GM21526 (cell line): Measurements from ENCODE around the gene NARS2.
A peak's percentile ranks its signal among the peaks of the same experiment; 100 is the strongest.
"Not testable (repeated sequence)": the region's sequence is repeated elsewhere in the genome, so short reads cannot be mapped to it uniquely, and the experiment has no call there.

Source experiments
- ATAC-seq: cut with Tn5 transposase; IDR thresholded peaks from one replicate; pipeline ENCODE4 v1.9.1; 2021; ENCODE audit warnings: moderate library complexity; ENCODE audit not compliant: unreplicated experiment, low FRiP score

The NARS2 gene

DNA sequence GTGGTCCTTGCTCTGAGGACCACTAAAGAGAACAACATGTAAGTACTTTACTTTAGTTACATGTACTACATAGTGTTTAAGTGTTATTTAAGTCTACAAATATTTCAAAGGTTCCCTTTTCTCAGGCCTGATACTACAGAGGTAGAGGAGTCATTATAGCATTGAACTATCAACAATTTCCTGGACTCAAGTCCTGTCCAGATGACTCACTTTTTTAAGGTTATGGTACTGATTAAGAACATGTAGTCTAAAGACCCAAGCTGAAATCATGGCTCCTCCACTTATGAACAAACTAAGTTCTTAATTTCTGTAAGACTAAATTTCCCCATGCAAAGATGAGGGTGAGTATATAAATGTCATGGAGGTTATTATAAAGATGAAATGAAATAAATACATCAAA is 74.7 kb downstream of the NARS2 start:
- ATAC-seq = no peak

DNA sequence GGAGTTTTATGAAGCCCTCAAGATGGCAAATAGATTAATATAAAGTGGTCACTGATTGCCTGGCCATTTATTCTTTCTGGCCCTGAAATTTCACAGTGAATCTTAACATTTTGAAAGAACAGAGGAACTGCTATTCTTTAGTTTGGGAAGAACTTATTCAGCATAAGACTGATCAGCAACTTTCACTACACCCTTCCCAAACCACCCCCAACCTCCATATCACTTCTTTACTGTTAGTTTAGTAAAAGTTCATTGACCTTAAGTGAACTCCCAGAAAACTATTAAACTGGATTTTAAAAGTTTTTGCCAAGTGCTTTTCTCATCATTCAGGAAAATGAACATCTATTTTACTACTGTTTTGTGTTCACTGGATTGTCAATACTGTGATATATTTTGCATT is 77.4 kb downstream of the NARS2 start:
- no peak for ATAC-seq

DNA sequence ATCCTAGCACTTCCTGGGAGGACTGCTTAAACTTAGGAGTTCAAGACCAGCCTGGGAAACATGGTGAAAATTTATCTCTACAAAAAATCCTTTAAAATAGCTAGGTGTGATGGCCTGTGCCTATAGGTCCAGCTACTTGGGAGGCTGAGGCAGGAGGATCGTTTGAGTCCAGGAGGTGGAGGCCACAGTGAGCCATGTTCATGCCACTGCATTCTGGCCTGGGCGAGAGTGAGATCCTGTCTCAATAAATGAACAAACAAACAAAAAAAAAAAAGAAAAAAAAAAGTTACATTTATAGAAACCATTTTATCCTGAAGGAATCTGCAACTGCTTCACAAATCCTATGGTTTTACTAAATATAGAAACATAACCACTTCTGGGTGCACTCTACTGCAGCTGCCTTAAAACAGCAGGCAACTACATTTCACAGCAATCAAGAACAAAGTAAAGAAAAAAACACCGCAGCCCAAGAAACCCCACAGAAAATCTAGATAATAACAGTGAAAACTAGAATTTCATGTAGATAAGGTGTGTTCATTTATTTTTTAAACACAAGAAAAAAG is 81.2 kb downstream of the NARS2 start:
- ATAC-seq = no peak

DNA sequence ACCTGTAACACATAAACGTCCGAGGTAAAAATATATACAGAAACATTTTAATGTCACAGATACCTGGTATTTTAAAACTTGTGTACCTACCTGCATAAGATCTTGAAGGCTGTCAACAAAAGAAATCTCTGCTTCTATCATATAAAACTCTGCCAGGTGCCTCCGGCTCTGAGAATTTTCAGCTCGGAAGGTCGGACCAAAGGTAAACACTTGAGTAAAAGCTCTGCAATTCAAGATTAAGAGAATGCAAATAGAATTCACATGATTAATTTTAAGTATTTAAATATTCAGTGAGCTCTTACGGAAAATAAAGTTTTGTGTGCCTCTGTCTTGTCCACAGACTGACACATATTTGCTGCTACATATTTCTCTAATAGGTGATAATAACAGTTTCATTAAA is 81.7 kb downstream of the NARS2 start:
- ATAC-seq = no peak

DNA sequence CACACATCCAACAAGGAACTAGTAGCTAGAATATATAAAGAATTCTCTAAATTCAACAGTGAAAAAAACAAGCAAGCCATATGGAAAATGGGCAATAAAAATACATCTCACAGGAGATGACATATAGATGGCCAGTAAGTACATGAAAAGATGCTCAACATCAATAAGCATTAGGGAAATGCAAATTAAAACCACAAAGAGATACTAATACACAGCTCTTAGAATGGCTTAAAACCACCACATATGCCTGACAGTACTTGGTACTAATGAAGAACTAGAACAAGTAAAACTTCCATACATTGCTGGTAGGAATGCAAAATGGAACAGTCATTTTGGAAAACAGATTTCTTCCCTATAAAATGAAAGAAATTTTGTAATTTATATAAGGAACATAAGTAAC is 85.5 kb downstream of the NARS2 start:
- no peak for ATAC-seq

DNA sequence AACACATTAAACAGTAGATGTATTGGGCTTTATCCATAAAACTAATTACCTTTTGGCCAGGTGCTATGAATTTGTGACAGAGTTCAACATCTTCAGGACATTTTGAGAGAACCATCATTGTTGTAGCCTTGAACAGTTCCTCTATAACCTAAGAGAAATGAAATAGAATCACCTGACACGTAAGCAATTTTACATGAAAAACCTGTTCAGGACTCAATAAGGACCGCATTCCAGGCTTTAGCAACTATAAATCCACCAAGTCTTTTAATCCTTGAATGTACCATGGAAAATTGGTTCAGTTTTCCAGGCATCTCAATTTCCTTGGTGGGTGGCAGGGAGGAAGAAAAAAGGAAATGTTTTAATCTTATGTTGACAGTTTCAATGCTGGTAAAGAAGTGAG is 96.1 kb downstream of the NARS2 start:
- ATAC-seq = no peak

DNA sequence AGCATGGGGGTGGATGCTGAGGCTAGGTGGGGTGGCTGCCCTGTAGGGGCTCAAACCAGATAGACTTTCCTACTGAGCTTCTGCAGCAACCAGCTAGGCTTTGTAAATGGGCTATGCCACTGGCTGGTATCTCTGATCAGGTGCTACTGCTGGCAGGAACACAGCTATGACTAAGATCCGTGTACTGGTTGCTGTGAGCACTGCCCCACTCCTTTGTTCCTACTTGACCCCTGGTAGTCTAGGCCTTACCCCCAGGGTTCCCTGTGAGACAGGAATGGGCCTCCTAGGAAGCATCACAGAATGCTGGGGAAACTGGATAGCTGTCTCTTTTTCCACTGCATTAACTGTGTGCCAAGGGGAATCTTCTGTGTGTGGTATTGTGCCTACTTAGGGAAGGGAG is 98.6 kb downstream of the NARS2 start:
- no peak for ATAC-seq

DNA sequence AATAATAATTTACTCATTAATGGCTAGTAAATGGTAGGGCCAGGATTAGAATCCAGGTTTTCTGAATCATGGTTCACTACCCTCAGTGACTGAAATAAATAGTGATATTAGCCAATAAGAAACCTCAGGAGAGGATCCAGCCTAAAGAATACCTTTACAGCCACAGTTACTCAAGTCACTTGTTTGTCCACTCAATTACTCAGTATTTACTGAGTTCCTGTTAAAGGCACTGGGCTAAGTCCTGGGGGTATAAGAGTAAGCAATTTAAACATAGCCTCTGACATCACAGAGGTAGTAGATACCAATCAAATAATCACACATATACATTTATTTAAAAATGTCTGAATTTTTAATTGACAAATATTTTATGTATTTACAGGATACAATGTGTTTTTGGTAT is 100.2 kb downstream of the NARS2 start:
- no peak for ATAC-seq

DNA sequence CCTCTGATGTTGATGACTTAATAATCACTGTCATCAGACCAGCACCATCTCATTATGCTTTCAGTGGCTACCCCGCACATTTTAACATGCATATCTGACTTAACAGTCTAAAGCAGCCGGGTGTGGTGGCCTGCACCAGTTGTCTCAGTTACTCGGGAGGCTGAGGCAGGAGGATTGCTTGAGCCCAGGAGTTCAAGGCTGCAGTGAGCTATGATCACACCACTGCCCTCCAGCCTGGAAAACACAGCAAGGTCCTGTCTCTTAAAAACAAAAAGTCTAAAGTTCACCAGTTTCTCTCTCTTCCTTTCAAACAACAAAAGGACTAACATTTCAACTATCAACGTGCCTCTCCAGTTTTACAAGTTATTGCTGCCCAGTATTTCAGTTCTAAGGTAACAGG is 101.8 kb downstream of the NARS2 start:
- ATAC-seq = no peak

DNA sequence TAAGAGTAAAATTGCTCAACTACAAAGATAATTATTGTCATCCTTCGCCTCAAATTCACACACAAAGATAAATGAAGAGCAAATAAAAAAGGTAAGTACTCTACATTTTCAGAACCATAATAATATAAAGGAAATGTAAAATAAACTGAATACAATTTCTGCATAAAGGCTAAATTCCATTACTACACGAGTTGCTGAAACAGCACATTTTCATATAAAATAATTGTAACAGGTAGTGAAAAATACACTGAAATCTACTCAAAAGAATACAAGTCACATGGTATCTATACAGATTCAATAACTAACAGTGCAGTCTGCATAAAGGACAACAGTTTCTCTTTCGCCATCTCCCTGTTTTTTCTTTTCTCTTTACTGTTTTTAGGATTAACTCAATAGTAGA is 102.3 kb downstream of the NARS2 start:
- ATAC-seq = no peak

DNA sequence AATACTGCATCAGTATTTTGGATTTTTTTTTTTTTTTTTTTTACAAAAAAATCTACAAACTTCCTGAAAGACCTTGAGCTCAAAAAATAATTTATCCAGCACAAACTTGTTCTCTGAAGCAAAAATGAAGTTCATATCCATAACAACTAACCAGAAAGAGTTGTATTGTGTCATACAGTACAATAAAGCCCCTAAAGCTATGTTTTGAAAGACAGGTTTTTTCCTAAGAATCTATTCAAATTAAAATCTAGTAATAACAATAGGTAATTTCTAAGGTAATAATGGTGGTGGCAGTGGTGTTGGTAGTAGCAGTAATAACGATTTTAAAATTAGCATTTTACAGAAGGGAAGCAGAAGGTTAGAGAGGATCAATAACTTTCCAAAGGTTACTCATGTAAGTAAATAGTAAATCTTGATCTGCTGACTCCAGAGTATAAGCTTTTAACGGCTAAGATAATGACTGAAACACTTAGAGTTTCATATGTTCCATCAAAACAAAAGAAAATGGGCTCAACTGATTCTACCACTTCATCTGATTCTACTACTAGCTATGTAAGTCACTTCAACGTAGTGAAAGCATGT is 103.7 kb downstream of the NARS2 start:
- no peak for ATAC-seq

DNA sequence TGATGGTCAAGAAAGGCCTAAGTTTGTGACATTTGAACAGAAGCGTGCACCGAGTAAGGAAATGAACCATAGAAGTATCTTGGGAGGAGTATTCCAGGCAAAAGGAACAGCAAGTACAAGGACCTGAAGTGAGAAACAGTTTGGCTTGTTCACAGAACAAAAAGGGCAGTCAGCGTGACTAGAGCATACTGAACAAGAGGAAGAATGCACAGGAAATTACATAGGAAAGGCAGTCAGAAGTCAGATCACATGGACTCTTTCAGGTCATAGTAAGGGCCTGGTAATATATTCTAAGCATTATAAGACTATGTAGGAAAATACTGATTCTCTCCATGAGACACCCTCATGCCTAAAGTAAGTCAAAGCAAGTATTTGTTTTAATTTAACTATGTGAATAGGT is 104.8 kb downstream of the NARS2 start:
- ATAC-seq = no peak

DNA sequence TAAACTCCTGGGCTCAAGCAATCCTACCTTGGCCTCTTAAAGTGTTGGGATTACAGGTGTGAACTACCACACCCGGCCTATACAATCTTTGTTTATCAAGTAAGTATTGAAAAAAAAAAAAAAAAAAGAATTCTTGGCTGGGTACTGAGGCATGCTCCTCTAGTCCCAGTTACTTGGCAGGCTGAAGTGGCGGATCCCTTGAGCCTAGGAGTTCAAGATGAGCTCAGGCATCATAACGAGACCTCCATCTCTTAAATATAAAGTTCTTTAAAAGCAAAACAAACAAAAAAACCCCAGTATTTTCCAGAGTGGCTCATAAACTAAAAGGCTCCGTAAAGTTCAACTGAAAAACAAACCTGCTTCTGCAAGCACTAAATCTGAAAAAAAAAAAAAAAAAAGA is 106.7 kb downstream of the NARS2 start:
- no peak for ATAC-seq

DNA sequence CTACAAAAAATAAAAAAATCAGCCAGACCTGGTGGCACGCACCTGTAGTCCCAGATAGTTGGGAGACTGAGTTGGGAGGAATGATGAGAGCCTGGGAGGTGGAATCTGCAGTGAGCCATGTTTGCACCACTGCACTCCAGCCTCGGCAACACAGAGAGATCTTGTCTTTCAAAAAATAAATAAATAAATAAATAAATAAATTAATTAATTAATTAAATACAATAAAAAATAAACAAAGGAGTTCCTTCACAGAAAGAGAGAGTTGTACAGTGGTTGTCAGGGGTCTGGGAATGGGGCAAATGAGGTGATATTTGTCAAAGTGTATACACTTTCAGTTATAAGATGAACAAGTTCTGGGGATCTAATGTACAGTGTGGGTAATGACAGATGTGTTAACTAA is 107.3 kb downstream of the NARS2 start:
- ATAC-seq = no peak

DNA sequence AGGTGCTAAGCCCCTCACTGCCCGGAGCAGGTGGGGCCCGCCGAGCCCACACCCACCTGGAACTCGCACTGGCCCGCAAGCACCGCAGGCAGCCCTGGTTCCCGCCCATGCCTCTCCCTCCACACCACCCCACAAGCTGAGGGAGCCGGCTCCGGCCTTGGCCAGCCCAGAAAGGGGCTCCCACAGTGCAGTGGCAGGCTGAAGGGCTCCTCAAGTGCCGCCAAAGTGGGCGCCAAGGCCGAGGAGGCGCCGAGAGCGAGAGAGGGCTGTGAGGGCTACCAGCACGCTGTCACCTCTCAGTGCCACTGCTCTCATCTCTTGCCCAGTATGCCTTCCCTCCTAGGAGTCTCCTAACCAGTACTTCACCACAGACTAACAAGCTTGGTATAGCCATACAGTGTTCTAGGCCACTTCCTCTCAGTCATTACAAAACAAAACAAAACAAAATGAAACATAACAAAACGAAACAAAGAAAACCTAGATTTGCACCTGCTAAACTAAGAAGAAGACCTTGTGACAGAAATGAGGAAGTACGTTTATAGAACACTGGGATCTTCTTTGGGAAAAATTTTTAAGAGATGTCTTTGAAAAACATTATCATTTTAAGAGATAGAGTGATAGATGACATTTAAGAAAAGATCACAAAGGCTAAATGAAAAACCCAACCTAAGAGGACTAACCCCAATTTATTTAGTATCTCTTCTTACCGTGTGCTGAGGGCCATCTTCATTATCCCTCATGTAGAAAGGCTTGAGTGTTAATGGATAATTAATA is 109.3 kb downstream of the NARS2 start:
- peak; percentile 93 for ATAC-seq

DNA sequence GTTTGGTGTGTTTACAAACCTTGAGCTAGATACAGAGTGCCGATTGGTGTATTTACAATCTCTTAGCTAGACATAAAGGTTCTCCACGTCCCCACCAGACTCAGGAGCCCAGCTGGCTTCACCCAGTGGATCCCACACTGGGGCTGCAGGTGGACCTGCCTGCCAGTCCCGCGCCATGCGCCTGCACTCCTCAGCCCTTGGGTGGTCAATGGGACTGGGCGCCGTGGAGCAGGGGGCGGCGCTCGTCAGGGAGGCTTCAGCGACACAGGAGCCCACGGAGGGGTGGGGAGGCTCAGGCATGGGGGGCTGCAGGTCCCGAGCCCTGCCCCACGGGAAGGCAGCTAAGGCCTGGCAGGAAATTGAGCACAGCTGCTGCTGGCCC is 109.9 kb downstream of the NARS2 start:
- ATAC-seq = not testable (repeated sequence)

DNA sequence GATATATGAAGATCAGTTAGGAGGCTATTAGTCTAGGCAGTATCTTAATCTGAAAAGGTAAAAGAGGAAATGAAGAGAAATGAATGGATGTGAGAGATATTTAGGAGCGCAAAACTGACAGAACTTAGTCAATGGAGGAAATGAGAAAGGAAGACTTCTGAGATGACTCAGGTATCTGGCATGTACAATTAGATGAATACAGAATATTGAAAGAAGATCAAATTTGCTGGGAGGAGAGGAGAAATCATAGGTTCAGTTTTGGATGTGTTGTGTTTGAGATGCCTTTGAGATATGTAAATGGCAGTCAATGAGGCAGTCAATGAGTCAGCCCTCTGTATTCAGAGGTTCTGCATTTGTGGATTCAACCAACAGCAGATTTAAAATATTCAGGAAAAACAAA is 114.2 kb downstream of the NARS2 start:
- ATAC-seq = no peak

DNA sequence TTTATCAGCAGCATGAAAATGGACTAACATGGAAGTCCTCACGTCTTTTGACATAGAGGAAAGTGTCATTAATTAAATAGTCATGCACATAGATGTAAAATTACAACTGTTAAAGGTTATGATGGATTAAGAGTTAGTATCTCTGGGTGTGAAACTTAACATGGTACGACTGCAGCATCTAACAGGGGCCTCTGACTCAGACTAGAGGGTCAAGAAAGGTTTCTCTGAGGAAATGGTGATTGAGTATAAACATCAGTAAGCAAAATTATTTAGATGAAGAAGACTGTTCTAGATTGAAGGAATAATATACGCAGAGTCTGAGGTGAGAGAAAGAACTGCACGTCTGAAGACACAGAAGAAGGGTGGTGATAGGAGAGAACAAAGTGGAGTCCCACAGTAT is 114.9 kb downstream of the NARS2 start:
- no peak for ATAC-seq

DNA sequence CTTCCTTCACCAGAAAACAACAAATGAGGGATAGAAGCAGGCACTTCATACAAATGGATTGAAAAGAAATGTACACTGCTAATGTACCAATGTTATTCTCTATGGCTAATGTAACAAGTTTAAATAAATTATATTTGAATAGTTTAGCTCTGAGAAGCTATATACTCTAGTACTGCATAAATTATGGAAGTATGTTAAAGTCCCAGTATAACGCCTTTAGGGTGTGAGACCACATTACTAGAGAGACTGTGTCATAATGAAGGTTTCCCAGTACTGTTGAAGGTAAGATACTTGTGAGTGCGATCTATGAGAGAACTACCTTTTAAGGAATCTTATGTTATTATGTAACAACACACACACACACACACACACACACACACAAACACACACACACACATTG is 117.2 kb downstream of the NARS2 start:
- no peak for ATAC-seq

DNA sequence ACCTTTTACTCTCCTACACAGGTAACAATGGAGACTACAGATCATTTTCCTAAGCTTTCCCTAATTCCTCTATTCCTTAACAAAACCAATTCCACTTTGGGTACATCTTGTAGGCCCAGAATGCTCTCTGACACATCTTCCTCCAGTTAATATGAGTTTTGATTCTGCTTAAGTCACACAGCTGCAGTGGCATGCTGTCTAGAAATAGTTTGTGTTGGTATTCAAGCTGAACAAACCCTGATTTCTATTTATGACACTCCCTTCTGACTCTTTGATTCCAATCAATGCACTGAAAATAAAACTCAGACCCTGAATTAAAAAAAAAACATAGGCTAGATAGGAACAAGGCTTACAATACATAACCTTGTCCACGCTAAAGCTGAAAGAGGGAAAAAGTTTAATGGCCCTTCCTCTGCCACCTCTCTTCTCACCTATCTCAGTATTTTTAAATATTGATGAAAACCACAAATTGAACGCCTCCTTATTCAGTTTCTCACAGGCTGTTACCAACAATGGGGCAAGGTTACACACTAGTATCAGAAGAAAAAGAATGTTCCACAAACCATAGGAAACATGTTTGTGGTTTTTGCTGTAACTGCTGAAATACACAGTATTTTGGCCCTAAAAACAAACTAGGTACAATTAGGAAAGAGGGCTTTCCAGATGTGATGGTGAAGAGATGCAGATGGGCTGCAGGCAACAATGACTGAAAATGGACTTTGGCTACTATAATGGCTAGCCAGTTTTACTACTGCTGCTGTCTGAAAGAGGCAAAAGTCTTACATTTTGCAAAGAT is 121.3 kb downstream of the NARS2 start:
- no peak for ATAC-seq

DNA sequence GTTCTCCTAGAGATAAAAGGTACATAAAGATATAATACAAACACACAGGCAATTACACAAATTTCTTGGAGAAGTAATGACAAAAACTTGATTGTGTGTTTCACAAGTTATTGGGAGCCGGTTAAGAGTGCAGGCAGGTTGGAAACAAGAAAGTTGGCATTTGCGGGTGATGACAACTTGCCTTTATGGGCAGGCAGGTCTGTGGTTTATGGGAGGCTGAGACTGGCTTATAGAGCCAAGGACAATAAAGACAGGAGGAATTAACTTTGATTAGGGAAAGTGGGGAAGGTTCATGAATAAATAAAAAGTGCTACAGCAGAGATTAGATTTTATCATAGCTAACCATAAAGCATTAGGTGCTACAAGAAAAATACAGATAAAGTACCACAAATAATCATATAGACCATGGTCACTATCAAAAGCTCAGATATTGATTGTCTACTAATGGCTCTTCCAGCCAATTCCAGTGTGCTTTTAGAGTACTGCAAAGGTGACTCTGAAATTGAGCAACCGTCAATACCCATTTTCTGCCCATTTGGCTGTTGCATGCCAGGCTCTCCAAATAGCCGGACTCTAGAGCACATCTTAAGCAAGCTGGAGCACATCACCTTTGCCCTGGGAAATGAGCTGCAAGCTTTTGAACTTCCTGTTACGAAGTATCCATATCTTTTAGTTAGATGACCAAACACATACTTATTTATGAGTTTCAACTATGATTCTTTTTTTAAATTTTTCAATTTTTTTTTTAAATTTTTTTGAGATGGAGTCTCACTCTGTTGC is 123.1 kb downstream of the NARS2 start:
- ATAC-seq = no peak
